Loucy (cell line): ENCODE data around the gene AKAP13.

Experiments
- H2AFZ ChIP-seq: fragments of 200-600 bp; sonication (generic); 2 replicates; pipeline ENCODE4 v1.6.0; 2016; ENCODE audit warnings: antibody characterized with exemption, mild to moderate bottlenecking, low read length, moderate library complexity
- H3F3A ChIP-seq: fragments of 200-600 bp; 2 replicates; pipeline ENCODE4 v1.6.0; 2016; ENCODE audit warnings: antibody characterized with exemption, low read depth, mild to moderate bottlenecking
- H3K27me3 ChIP-seq: fragments of 200-600 bp; sonication (generic); 2 replicates; pipeline ENCODE4 v1.6.1; 2014; ENCODE audit warnings: low read length, mild to moderate bottlenecking; ENCODE audit not compliant: insufficient read depth, poor library complexity, severe bottlenecking
- H3K36me3 ChIP-seq: fragments of 200-600 bp; sonication (generic); 2 replicates; pipeline ENCODE4 v1.6.1; 2016; ENCODE audit warnings: low read length; ENCODE audit not compliant: insufficient read depth
- H3K4me1 ChIP-seq: fragments of 200-600 bp; sonication (generic); 2 replicates; pipeline ENCODE4 v1.5.1; 2014; ENCODE audit warnings: low read length, mild to moderate bottlenecking; ENCODE audit not compliant: insufficient read depth, poor library complexity, severe bottlenecking
- H3K4me2 ChIP-seq: fragments of 200-600 bp; sonication (generic); 2 replicates; pipeline ENCODE4 v1.6.0; 2014; ENCODE audit warnings: antibody characterized with exemption, low read length, low read depth, mild to moderate bottlenecking; ENCODE audit not compliant: poor library complexity, severe bottlenecking
- H3K4me3 ChIP-seq: fragments of 200-600 bp; sonication (generic); 2 replicates; pipeline ENCODE4 v1.5.1; 2014; ENCODE audit warnings: low read length, mild to moderate bottlenecking, mixed read lengths; ENCODE audit not compliant: poor library complexity, severe bottlenecking
- H3K79me2 ChIP-seq: fragments of 200-600 bp; sonication (generic); 2 replicates; pipeline ENCODE4 v1.6.1; 2014; ENCODE audit warnings: low read length; ENCODE audit not compliant: insufficient read depth
- H3K9ac ChIP-seq: fragments of 200-600 bp; sonication (generic); 2 replicates; pipeline ENCODE4 v1.6.0; 2014; ENCODE audit warnings: mild to moderate bottlenecking, low read depth, low read length, moderate library complexity; ENCODE audit not compliant: poor library complexity, severe bottlenecking
- H3K9me2 ChIP-seq: fragments of 200-600 bp; sonication (generic); replicated peaks from 2 replicates; pipeline ENCODE4 v1.6.1; 2016; ENCODE audit warnings: low read depth, low read length, mixed read lengths
- H3K9me3 ChIP-seq: fragments of 200-600 bp; sonication (generic); 2 replicates; pipeline ENCODE4 v1.6.1; 2014; ENCODE audit warnings: mild to moderate bottlenecking, antibody characterized with exemption, low read length, low read depth; ENCODE audit not compliant: insufficient read depth
- H4K20me1 ChIP-seq: fragments of 200-600 bp; sonication (generic); 2 replicates; pipeline ENCODE4 v1.6.0; 2014; ENCODE audit warnings: antibody characterized with exemption, low read length, mild to moderate bottlenecking; ENCODE audit not compliant: insufficient read depth, poor library complexity, severe bottlenecking
- EZH2phosphoT487 ChIP-seq: fragments of 200-600 bp; IDR thresholded peaks from 2 replicates; pipeline ENCODE4 v1.6.1; 2018; ENCODE audit warnings: antibody characterized with exemption, mild to moderate bottlenecking, moderate library complexity, borderline replicate concordance
- TF ChIP-seq, protein P1 (sequence below): fragments of 200-600 bp; sonication (generic); conservative IDR thresholded peaks from 2 replicates; pipeline ENCODE4 v1.5.1; 2014; ENCODE audit warnings: mild to moderate bottlenecking, antibody characterized with exemption, low read length

Gene AKAP13

DNA sequence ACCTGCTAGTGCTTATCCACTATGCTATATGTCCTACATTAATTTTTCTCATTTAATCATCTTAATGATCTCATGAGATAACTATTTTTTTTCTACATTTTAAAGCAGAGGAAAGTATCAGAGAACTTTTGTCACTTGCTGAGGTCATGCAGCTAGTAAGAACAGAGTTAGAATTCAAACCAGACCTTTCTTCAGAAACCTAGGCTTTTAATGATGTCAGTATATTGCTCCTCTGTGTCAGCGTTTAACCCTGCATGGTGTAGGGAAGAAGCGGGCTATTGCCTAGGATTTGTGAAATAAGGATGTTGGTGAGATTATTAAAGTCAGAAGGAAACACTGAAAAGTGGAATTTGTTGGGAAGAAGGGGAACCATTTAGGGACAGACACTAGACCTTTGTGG lies 121.2 kb downstream of the AKAP13 start:
- Histone ChIP-seq H3K36me3 (no peaks in the 10 kb centered on the region), H3F3A (no peaks in the 10 kb centered on the region), H3K9me2 (no peaks in the 10 kb centered on the region), H3K79me2 (peaks cover 3% of the 10 kb centered on the region; the same call in 1 of the 2 replicates), H3K9ac (no peak overlapping the region), H3K4me1 (peaks cover 13% of the 10 kb centered on the region), H3K27me3 (no peaks in the 10 kb centered on the region), H3K9me3 (no peaks in the 10 kb centered on the region), H3K4me3 (no peak overlapping the region), H4K20me1 (no peaks in the 10 kb centered on the region), H2AFZ (no peak overlapping the region), H3K4me2 (no peak overlapping the region)
- TF ChIP-seq, protein P1, sequence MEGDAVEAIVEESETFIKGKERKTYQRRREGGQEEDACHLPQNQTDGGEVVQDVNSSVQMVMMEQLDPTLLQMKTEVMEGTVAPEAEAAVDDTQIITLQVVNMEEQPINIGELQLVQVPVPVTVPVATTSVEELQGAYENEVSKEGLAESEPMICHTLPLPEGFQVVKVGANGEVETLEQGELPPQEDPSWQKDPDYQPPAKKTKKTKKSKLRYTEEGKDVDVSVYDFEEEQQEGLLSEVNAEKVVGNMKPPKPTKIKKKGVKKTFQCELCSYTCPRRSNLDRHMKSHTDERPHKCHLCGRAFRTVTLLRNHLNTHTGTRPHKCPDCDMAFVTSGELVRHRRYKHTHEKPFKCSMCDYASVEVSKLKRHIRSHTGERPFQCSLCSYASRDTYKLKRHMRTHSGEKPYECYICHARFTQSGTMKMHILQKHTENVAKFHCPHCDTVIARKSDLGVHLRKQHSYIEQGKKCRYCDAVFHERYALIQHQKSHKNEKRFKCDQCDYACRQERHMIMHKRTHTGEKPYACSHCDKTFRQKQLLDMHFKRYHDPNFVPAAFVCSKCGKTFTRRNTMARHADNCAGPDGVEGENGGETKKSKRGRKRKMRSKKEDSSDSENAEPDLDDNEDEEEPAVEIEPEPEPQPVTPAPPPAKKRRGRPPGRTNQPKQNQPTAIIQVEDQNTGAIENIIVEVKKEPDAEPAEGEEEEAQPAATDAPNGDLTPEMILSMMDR = no peak
- no peak for TF ChIP-seq EZH2phosphoT487

DNA sequence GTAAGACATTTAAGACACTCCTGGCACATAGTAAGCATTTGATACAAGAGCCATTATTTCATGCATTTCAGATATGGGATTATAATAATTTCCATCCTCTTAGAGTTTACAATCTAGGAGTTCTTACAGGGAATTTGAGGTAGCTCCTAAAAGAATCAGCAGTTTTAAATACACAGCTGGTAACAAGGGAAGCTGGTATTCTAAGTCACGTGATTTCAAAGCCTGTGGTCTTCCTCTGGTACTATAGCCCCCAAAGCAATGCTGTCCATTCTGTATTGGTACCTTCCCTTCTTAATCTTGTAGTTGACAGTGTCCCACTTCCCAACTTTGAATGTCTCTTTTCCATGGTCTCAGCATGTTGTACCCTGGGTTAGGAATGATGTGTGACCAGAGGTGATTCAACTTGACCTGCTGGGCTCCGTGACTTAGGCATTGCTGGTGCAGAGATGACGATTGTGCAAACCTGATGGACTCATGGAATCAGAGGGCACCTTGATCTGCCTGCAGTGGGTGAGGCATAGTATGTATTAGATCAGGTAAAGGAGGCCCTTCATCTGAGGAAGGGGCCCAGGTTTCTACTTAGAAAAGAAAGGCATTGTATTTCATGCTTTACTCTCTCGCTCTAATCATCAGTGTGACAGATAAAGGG lies 122.9 kb downstream of the AKAP13 start:
- H3K9ac ChIP-seq = no peak overlapping the region
- H3F3A ChIP-seq = no peaks in the 10 kb centered on the region
- no peak overlapping the region for H3K4me3 ChIP-seq
- peaks cover 13% of the 10 kb centered on the region for H3K4me1 ChIP-seq
- no peaks in the 10 kb centered on the region for H3K9me3 ChIP-seq
- no peaks in the 10 kb centered on the region for H3K27me3 ChIP-seq
- no peak overlapping the region for H2AFZ ChIP-seq
- H3K79me2 ChIP-seq = peaks cover 16% of the 10 kb centered on the region
- no peaks in the 10 kb centered on the region for H3K36me3 ChIP-seq
- no peaks in the 10 kb centered on the region for H4K20me1 ChIP-seq
- H3K4me2 ChIP-seq = no peak overlapping the region
- H3K9me2 ChIP-seq = no peaks in the 10 kb centered on the region
- no peak for TF ChIP-seq EZH2phosphoT487
- TF ChIP-seq, protein P1 = no peak

DNA sequence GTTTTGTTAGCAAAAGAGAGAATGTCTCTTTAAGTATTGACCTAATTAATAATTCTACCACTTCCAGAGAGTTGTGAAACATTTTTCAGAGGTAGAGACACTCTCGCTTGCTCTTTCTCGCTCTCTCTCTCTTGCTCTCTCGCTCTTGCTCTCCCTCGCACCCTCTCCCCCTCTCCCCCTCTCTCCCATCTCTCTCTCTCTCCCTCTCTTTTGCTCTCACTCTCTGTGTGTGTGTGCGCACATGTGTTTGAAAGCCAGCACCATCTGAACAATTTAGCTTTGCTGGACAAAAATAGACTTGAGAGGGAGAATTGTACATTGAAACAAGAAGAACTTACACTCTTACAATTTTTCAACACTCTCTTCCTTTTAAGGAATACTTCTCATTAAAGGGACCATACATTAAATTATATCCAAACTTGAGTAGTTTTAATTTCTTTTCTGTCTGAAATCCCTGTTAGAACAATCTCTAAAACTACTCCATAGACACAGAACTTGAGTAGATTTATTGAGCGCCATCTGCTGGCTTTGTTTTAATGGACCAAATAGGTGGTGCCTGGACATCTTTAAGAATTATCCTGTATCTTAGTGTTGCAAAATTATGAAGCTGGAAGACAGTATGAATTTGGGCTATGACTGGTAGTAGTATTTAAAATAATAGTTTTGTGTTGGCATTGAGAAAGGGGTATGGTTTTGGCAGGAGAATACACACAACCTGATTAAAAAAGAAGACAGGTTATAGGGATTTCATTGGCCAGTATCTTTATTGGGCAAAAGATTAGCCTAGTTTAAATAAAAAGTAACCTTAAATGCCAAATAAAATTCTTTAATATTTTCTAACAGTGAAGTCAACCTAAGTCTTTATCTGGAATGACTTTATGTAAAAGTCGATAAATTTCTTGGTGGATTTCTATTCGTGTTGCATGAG lies 124.6 kb downstream of the AKAP13 start:
- Histone ChIP-seq H2AFZ (no peak overlapping the region), H3K4me3 (no peak overlapping the region), H3K9me3 (no peaks in the 10 kb centered on the region), H3K36me3 (no peaks in the 10 kb centered on the region), H3K4me2 (no peak overlapping the region), H3F3A (no peaks in the 10 kb centered on the region), H4K20me1 (no peaks in the 10 kb centered on the region), H3K9me2 (no peaks in the 10 kb centered on the region), H3K9ac (no peak overlapping the region), H3K79me2 (peaks cover 16% of the 10 kb centered on the region), H3K27me3 (no peaks in the 10 kb centered on the region), H3K4me1 (peaks cover 4% of the 10 kb centered on the region)
- TF ChIP-seq, protein P1 = peak; percentile 87
- no peak for TF ChIP-seq EZH2phosphoT487
